SH-SY5Y (cell line): Measurements from ENCODE around the gene HBQ1.

Experiments used
- GATA2 ChIP-seq: IDR thresholded peaks from 2 replicates; pipeline ENCODE4 v1.6.1; 2011; ENCODE audit warnings: mild to moderate bottlenecking, low read depth, low read length
- GATA3 ChIP-seq: IDR thresholded peaks from 2 replicates; pipeline ENCODE4 v1.6.1; 2011; ENCODE audit warnings: low read depth, mild to moderate bottlenecking, low read length, moderate library complexity

- TF ChIP-seq GATA2 (no peak), GATA3 (no peak)
Observed at GRCh38 chr16:130533-131173, 49.6 kb upstream of the HBQ1 start.
